ENCODE data around the gene PKIB. TPM values are rescaled to one million over a fixed set of nuclear protein-coding genes. Genes with fewer than 3 reads are reported as not detected.

PKIB gene
- total and polyA plus RNA-seq, 2 of the 4 experiments (the other 2 are of a cell fraction), result 6.3 to 13.1 TPM

DNA sequence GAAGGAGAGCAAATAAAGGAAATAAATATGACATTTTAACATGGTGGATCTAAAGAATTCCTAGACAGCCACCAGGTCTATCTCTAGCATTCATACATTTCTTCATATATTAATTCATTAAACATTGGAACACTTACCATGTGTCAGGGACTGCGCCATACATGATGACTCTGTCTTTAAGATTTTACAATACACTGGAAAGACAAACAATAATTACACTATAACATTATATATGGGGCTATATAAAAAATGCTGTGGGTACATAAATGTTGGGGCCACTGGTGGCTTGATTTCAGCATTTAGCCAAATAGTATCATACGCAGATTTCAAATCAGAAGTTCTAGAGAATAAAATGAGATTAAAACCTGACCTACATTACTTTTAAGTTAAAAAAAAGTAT, 33.3 kb upstream of the PKIB start:
- no peak overlapping the region for H2BK20ac ChIP-seq (ENCODE audit: low read depth, low read length)
- BruUV-seq (replicated peaks), result no TSS peak

More for the DNA sequence above, 33.3 kb upstream of the PKIB start:
- H3K14ac ChIP-seq (replicated peaks; ENCODE audit: low read depth, low read length), result no peak overlapping the region
- CTCF ChIA-PET, result no interaction called here
- no peaks in the 10 kb centered on the region for H3K9me1 ChIP-seq (ENCODE audit: insufficient read depth, low read length)
- H4K8ac ChIP-seq (ENCODE audit: low read depth in 2 of 2, low read length in 2 of 2), result no peak overlapping the region
- H2BK5ac ChIP-seq (ENCODE audit: low read depth, low read length, poor library complexity, severe bottlenecking), result no peak overlapping the region
- no peak for TF ChIP-seq SMC3 (IDR thresholded peaks at IDR 0.05; ENCODE audit: low read depth, low read length)
- TF ChIP-seq MAFK (IDR thresholded peaks at IDR 0.05; ENCODE audit: low read depth, low read length), result no peak
- no peak for TF ChIP-seq BHLHE40 (IDR thresholded peaks at IDR 0.05; ENCODE audit: low read depth, low read length)
- no peak for TF ChIP-seq CHD1 (IDR thresholded peaks at IDR 0.05; ENCODE audit: low read depth, low read length)
- TF ChIP-seq, protein P1, sequence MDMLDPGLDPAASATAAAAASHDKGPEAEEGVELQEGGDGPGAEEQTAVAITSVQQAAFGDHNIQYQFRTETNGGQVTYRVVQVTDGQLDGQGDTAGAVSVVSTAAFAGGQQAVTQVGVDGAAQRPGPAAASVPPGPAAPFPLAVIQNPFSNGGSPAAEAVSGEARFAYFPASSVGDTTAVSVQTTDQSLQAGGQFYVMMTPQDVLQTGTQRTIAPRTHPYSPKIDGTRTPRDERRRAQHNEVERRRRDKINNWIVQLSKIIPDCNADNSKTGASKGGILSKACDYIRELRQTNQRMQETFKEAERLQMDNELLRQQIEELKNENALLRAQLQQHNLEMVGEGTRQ (IDR thresholded peaks at IDR 0.05; ENCODE audit: low read depth, low read length), result no peak
- no peak for TF ChIP-seq MXI1 (IDR thresholded peaks at IDR 0.05; ENCODE audit: borderline replicate concordance, low read depth, low read length)
- no peak for TF ChIP-seq RCOR1 (IDR thresholded peaks at IDR 0.05; ENCODE audit: insufficient replicate concordance, low read length)
- TF ChIP-seq MAZ (IDR thresholded peaks at IDR 0.05; ENCODE audit: borderline replicate concordance, low read depth, low read length), result no peak
- no peak for TF ChIP-seq NFE2L2 (IDR thresholded peaks at IDR 0.05; ENCODE audit: low read depth, low read length)
- TF ChIP-seq RAD21 (IDR thresholded peaks at IDR 0.05; ENCODE audit: low read length), result no peak
- H3K4me1 ChIP-seq (ENCODE audit: control insufficient read depth, insufficient read depth, low read length), result no peaks in the 10 kb centered on the region
- no peaks in the 10 kb centered on the region for H3K9me3 ChIP-seq (ENCODE audit: control insufficient read depth, insufficient read depth, low read length)
- no peak overlapping the region for H3K9ac ChIP-seq (ENCODE audit: low read depth, low read length)
- no peak overlapping the region for H3K4me3 ChIP-seq (ENCODE audit: insufficient read depth, low read depth, low read length)
- DNase-seq (no peak), ATAC-seq (ENCODE audit: low read depth) (no peak)
- no peak overlapping the region for H2AFZ ChIP-seq (replicated peaks; ENCODE audit: low read length, poor library complexity)
- H3K18ac ChIP-seq (ENCODE audit: low read depth, low read length), result no peak overlapping the region
- dilution Hi-C loops (cut with HindIII; ENCODE audit: low sequenced_read_pairs, unreplicated experiment), result no loop called here
- H3K56ac ChIP-seq (ENCODE audit: extremely low read depth, insufficient read depth, low read length), result no peak overlapping the region
- no CpG with 5 or more reads among the region's 2 CpGs for WGBS, 2 experiments (ENCODE audit: extremely low coverage in 2 of 2, insufficient read length in 1 of 2)
- no peaks in the 10 kb centered on the region for H3K27me3 ChIP-seq (ENCODE audit: control insufficient read depth, insufficient read depth, low read length)
- H4K20me1 ChIP-seq (ENCODE audit: insufficient read depth, low read length), result no peaks in the 10 kb centered on the region
- no peak overlapping the region for H2BK120ac ChIP-seq (ENCODE audit: low read depth, low read length)
- H3K36me3 ChIP-seq (ENCODE audit: control insufficient read depth, insufficient read depth, low read length), result no peaks in the 10 kb centered on the region
- no peak overlapping the region for H3K23ac ChIP-seq (ENCODE audit: low read depth, low read length)
- H3K27ac ChIP-seq (ENCODE audit: insufficient read depth, low read length), result no peak overlapping the region
- POLR2A ChIA-PET (ENCODE audit: unreplicated experiment), result no interaction called here
- H3K79me1 ChIP-seq (ENCODE audit: low read depth in 1 of 2, low read length in 2 of 2), result no peaks in the 10 kb centered on the region
- intact Hi-C loops (cut with micrococcal nuclease), result no loop called here
- no peak overlapping the region for H2AK5ac ChIP-seq (ENCODE audit: low read depth, low read length)
- H4K91ac ChIP-seq (ENCODE audit: insufficient read depth, low read depth, low read length), result no peak overlapping the region
- no peak overlapping the region for H3K4me2 ChIP-seq (ENCODE audit: low read depth, low read length)
- in situ Hi-C loops (cut with MboI; ENCODE audit: low sequenced_read_pairs), result no loop called here
- H2BK15ac ChIP-seq (ENCODE audit: low read depth, low read length), result no peak overlapping the region
- H3K4ac ChIP-seq (ENCODE audit: low read depth, low read length), result no peak overlapping the region
- H2AK9ac ChIP-seq (replicated peaks; ENCODE audit: low read depth, low read length, poor library complexity), result no peak overlapping the region
- H4K5ac ChIP-seq (ENCODE audit: low read depth, low read length), result no peak overlapping the region

Measured in IMR-90 (cell line).